HEK293T (cell line): ENCODE data around the gene LIN28B.

Source experiments
- CTCF ChIA-PET: fragments of 350-600 bp; formaldehyde crosslinking; extraction: SDS; loops from one replicate; lab custom pipeline; 2021; ENCODE audit warnings: antibody characterized with exemption, inconsistent platforms; lab: Yijun Ruan, JAX
- POLR2A ChIA-PET: fragments of 350-600 bp; formaldehyde crosslinking; extraction: SDS; loops from one replicate; lab custom pipeline; 2020; ENCODE audit warnings: antibody characterized with exemption, inconsistent platforms; lab: Yijun Ruan, JAX
- DNase-seq: peaks from one replicate; pipeline ENCODE4 v3.0.0; 2012; ENCODE audit warnings: mixed read lengths; ENCODE audit errors: extremely low spot score
- ARNT ChIP-seq: fragments of 450-650 bp; IDR thresholded peaks from 2 replicates; pipeline ENCODE4 v1.6.1; 2017; ENCODE audit warnings: mild to moderate bottlenecking
- BHLHE40 ChIP-seq: fragments of 450-650 bp; IDR thresholded peaks from 2 replicates; pipeline ENCODE4 v1.6.1; 2016; ENCODE audit warnings: mild to moderate bottlenecking, moderate library complexity, borderline replicate concordance
- CTBP1 ChIP-seq: fragments of 450-650 bp; IDR thresholded peaks from 2 replicates; pipeline ENCODE4 v1.6.1; 2016; ENCODE audit warnings: borderline replicate concordance
- ELF4 ChIP-seq: fragments of 450-650 bp; IDR thresholded peaks from 2 replicates; pipeline ENCODE4 v1.6.1; 2017; ENCODE audit warnings: antibody characterized with exemption
- FOXA1 ChIP-seq: fragments of 450-650 bp; IDR thresholded peaks from 2 replicates; pipeline ENCODE4 v1.6.1; 2016; ENCODE audit warnings: mild to moderate bottlenecking
- FOXK2 ChIP-seq: fragments of 450-650 bp; IDR thresholded peaks from 2 replicates; pipeline ENCODE4 v1.6.1; 2016; ENCODE audit warnings: mild to moderate bottlenecking
- FOXM1 ChIP-seq: fragments of 450-650 bp; IDR thresholded peaks from 2 replicates; pipeline ENCODE4 v1.6.1; 2017; ENCODE audit warnings: mild to moderate bottlenecking, borderline replicate concordance
- HDGF ChIP-seq: fragments of 450-650 bp; IDR thresholded peaks from 2 replicates; pipeline ENCODE4 v1.6.1; 2017; ENCODE audit warnings: antibody characterized with exemption, borderline replicate concordance
- L3MBTL2 ChIP-seq: fragments of 450-650 bp; conservative IDR thresholded peaks from 2 replicates; pipeline ENCODE4 v1.6.1; 2016; ENCODE audit warnings: mild to moderate bottlenecking
- LEF1 ChIP-seq: fragments of 450-650 bp; IDR thresholded peaks from 2 replicates; pipeline ENCODE4 v1.6.1; 2017; ENCODE audit warnings: mild to moderate bottlenecking, borderline replicate concordance
- NFRKB ChIP-seq: fragments of 450-650 bp; IDR thresholded peaks from 2 replicates; pipeline ENCODE4 v1.6.1; 2016; ENCODE audit warnings: mild to moderate bottlenecking, moderate library complexity
- PKNOX1 ChIP-seq: fragments of 450-650 bp; IDR thresholded peaks from 2 replicates; pipeline ENCODE4 v1.6.1; 2016
- SP1 ChIP-seq: fragments of 450-650 bp; IDR thresholded peaks from 2 replicates; pipeline ENCODE4 v1.6.1; 2017
- SUZ12 ChIP-seq: fragments of 450-650 bp; IDR thresholded peaks from 2 replicates; pipeline ENCODE4 v1.6.1; 2016; ENCODE audit warnings: mild to moderate bottlenecking
- TARDBP ChIP-seq: fragments of 450-650 bp; IDR thresholded peaks from 2 replicates; pipeline ENCODE4 v1.6.1; 2016
- ZNF384 ChIP-seq: fragments of 450-650 bp; IDR thresholded peaks from 2 replicates; pipeline ENCODE4 v1.6.1; 2016

The LIN28B gene

DNA sequence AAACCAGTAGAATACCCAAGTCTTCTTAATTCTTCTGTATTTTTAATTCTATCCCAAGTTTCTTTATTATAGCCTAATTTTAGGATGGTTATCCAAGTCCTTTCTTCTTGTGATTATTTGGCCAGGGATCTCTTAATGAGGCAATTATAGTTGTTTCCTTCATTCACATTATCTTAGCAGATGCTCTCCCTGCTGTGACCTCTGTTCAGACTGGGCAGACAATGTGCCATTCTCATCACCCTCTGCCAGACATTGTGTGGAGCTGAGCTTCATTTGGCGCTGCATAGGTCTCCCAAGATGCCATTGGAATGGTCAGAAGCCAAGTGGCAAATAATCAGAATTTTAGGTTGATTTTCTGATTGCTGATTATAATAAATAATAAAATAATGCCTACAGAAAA lies 79.4 kb downstream of the LIN28B start:
- ChIA-PET POLR2A (no interaction called here), CTCF (no interaction called here)
- DNase-seq, result no peak
- TF ChIP-seq BHLHE40 (no peak), FOXK2 (no peak), TARDBP (no peak), PKNOX1 (no peak), SP1 (no peak), ARNT (no peak), CTBP1 (no peak), SUZ12 (no peak), HDGF (no peak), FOXA1 (no peak), L3MBTL2 (no peak), ELF4 (no peak), ZNF384 (no peak), FOXM1 (no peak), NFRKB (no peak), LEF1 (no peak)

DNA sequence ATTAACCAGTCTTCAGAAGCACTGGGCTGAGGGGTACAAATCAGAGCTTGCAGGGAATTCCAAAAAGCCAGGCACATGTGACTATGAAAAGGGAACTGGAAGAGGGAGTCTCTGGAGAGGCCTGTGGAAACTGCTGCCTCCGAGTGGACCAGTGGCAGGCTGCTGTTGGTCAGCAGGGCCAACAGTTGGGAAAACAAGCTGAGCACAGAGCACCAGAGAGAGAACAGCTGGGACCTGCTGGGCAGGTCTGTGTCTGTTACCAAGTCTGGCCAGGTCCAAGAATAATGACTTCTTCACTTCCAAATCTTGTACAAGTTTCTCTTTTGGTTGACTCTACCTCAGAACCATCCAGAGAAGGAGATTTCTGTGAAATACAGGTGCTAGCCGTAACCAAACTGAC lies 81.4 kb downstream of the LIN28B start:
- ChIA-PET CTCF (no interaction called here), POLR2A (no interaction called here)
- no peak for DNase-seq
- TF ChIP-seq ELF4 (no peak), ARNT (no peak), TARDBP (no peak), FOXM1 (no peak), LEF1 (no peak), SUZ12 (no peak), CTBP1 (no peak), FOXA1 (no peak), BHLHE40 (no peak), HDGF (no peak), PKNOX1 (no peak), FOXK2 (no peak), NFRKB (no peak)

GRCh38 chr6:105041880-105042279 lies 85.0 kb downstream of the LIN28B start:
- ChIA-PET CTCF (interaction anchor here (0.8 kb wide), 1 partner anchor 9 kb away, joined by 3 read pairs; no protein-coding TSS in a partner anchor), POLR2A (no interaction called here)
- no peak for DNase-seq
- no peak for TF ChIP-seq LEF1
- TF ChIP-seq HDGF, result no peak
- no peak for TF ChIP-seq SP1
- no peak for TF ChIP-seq TARDBP
- no peak for TF ChIP-seq FOXM1
- TF ChIP-seq L3MBTL2, result no peak
- TF ChIP-seq SUZ12, result no peak
- no peak for TF ChIP-seq NFRKB
- no peak for TF ChIP-seq PKNOX1
- TF ChIP-seq ZNF384, result no peak
- no peak for TF ChIP-seq CTBP1
- no peak for TF ChIP-seq ARNT
- no peak for TF ChIP-seq BHLHE40
- TF ChIP-seq FOXK2, result no peak
- no peak for TF ChIP-seq ELF4
- TF ChIP-seq FOXA1, result no peak

GRCh38 chr6:105042648-105043047 lies 85.7 kb downstream of the LIN28B start:
- CTCF ChIA-PET, result interaction anchor here (0.8 kb wide), 1 partner anchor 10 kb away, joined by 3 read pairs; no protein-coding TSS in a partner anchor

More at GRCh38 chr6:105042648-105043047, 85.7 kb downstream of the LIN28B start:
- POLR2A ChIA-PET, result interaction anchor here (0.8 kb wide), 1 partner anchor 183 kb away, joined by 3 read pairs; the partner anchor contains the start of gene HACE1
- DNase-seq, result no peak
- TF ChIP-seq ZNF384 (no peak), BHLHE40 (no peak), NFRKB (no peak), TARDBP (no peak), HDGF (no peak), PKNOX1 (no peak; the same call in 1 of the 2 replicates), SUZ12 (no peak), ELF4 (no peak), L3MBTL2 (no peak), FOXM1 (no peak), ARNT (no peak), LEF1 (no peak), CTBP1 (no peak), SP1 (no peak), FOXK2 (no peak), FOXA1 (no peak)
